Liver (tissue), 9 donors: Measurements from ENCODE around the gene NFATC1. TPM values are rescaled to one million over a fixed set of nuclear protein-coding genes. Genes with fewer than 3 reads are reported as not detected.

Experiments
- DNase-seq: peaks from one replicate; pipeline ENCODE4 v3.0.0-alpha.2; 2017; ENCODE audit warnings: low spot score
- H3K27ac ChIP-seq, 2 donors: one replicate each; pipeline ENCODE4 v1.7.0; 2013; ENCODE audit warnings: inconsistent platforms in 2 of 2, low read length in 2 of 2, control low read depth in 1 of 2, low read depth in 1 of 2, mild to moderate bottlenecking in 1 of 2
- H3K27me3 ChIP-seq, 4 donors: one replicate each; pipeline versions ENCODE4 v1.6.1 to v1.7.0; 2013; ENCODE audit warnings: low read length in 3 of 4, inconsistent platforms in 1 of 4, mild to moderate bottlenecking in 1 of 4, moderate library complexity in 1 of 4; ENCODE audit not compliant: control insufficient read depth in 4 of 4, insufficient read depth in 4 of 4
- H3K36me3 ChIP-seq, 4 donors: one replicate each; pipeline versions ENCODE4 v1.6.1 to v1.7.0; 2013; ENCODE audit warnings: low read length in 3 of 4, mild to moderate bottlenecking in 3 of 4, low read depth in 1 of 4, moderate library complexity in 1 of 4; ENCODE audit not compliant: control insufficient read depth in 4 of 4, insufficient read depth in 3 of 4
- H3K4me1 ChIP-seq, 4 donors: one replicate each; pipeline versions ENCODE4 v1.6.1 to v1.7.0; 2013; ENCODE audit warnings: low read length in 3 of 4, mild to moderate bottlenecking in 3 of 4, moderate library complexity in 1 of 4; ENCODE audit not compliant: control insufficient read depth in 4 of 4, insufficient read depth in 4 of 4
- H3K4me3 ChIP-seq, 3 donors: one replicate each; pipeline versions ENCODE4 v1.6.1 to v1.7.0; 2013; ENCODE audit warnings: low read length in 3 of 3, control low read depth in 1 of 3, low read depth in 1 of 3, mild to moderate bottlenecking in 1 of 3
- H3K9ac ChIP-seq, 2 donors: one replicate each; pipeline ENCODE4 v1.7.0; 2013; ENCODE audit warnings: low read length in 2 of 2, mild to moderate bottlenecking in 2 of 2, moderate library complexity in 2 of 2, control low read depth in 1 of 2, low read depth in 1 of 2
- H3K9me3 ChIP-seq, 4 donors: one replicate each; pipeline versions ENCODE4 v1.6.1 to v1.7.0; 2013; ENCODE audit warnings: low read length in 3 of 4; ENCODE audit not compliant: control insufficient read depth in 4 of 4
- ATF3 ChIP-seq: IDR thresholded peaks from 2 replicates; pipeline ENCODE4 v1.6.1; 2016; ENCODE audit warnings: antibody characterized with exemption
- CTCF ChIP-seq: fragments of 150-350 bp; IDR thresholded peaks from 2 replicates; pipeline ENCODE4 v1.5.1; 2017; ENCODE audit warnings: improper control_type of control experiment, low read depth, low read length; ENCODE audit not compliant: missing input control
- EGR1 ChIP-seq, 2 donors: IDR thresholded peaks; 2 replicates each; pipeline ENCODE4 v1.6.1; 2016 to 2018; ENCODE audit warnings: antibody characterized with exemption in 2 of 2, low read depth in 2 of 2
- FOXA1 ChIP-seq: IDR thresholded peaks from 2 replicates; pipeline ENCODE4 v1.6.1; 2016; ENCODE audit warnings: antibody characterized with exemption
- FOXA2 ChIP-seq: IDR thresholded peaks from 2 replicates; pipeline ENCODE4 v1.6.1; 2016; ENCODE audit warnings: antibody characterized with exemption
- GABPA ChIP-seq, 2 donors: IDR thresholded peaks in 1 of 2; conservative IDR thresholded peaks in 1 of 2; 2 replicates each; pipeline ENCODE4 v1.6.1; 2016; ENCODE audit warnings: antibody characterized with exemption in 2 of 2, mild to moderate bottlenecking in 1 of 2, moderate library complexity in 1 of 2
- HNF4A ChIP-seq, 2 donors: conservative IDR thresholded peaks; 2 replicates each; pipeline ENCODE4 v1.6.1; 2016; ENCODE audit warnings: antibody characterized with exemption in 2 of 2, mild to moderate bottlenecking in 2 of 2
- JUND ChIP-seq, 2 donors: IDR thresholded peaks; 2 replicates each; pipeline ENCODE4 v1.6.1; 2016; ENCODE audit warnings: antibody characterized with exemption in 2 of 2
- MAX ChIP-seq: IDR thresholded peaks from 2 replicates; pipeline ENCODE4 v1.6.1; 2016; ENCODE audit warnings: antibody characterized with exemption
- NR2F2 ChIP-seq: IDR thresholded peaks from 2 replicates; pipeline ENCODE4 v1.6.1; 2016; ENCODE audit warnings: antibody characterized with exemption
- RAD21 ChIP-seq, 2 donors: IDR thresholded peaks; 2 replicates each; pipeline ENCODE4 v1.6.1; 2016; ENCODE audit warnings: antibody characterized with exemption in 2 of 2, mild to moderate bottlenecking in 2 of 2
- REST ChIP-seq: IDR thresholded peaks from 2 replicates; pipeline ENCODE4 v1.6.1; 2016; ENCODE audit warnings: antibody characterized with exemption, mild to moderate bottlenecking
- RXRA ChIP-seq, 2 donors: IDR thresholded peaks; 2 replicates each; pipeline ENCODE4 v1.6.1; 2017 to 2018; ENCODE audit warnings: antibody characterized with exemption in 2 of 2, mild to moderate bottlenecking in 1 of 2
- SP1 ChIP-seq: IDR thresholded peaks from 2 replicates; pipeline ENCODE4 v1.6.1; 2018; ENCODE audit warnings: antibody characterized with exemption, mild to moderate bottlenecking
- TAF1 ChIP-seq: conservative IDR thresholded peaks from 2 replicates; pipeline ENCODE4 v1.6.1; 2016; ENCODE audit warnings: antibody characterized with exemption, mild to moderate bottlenecking
- YY1 ChIP-seq: IDR thresholded peaks from 2 replicates; pipeline ENCODE4 v1.6.1; 2016; ENCODE audit warnings: antibody characterized with exemption, mild to moderate bottlenecking
- ZBTB33 ChIP-seq: IDR thresholded peaks from 2 replicates; pipeline ENCODE4 v1.6.1; 2016; ENCODE audit warnings: antibody characterized with exemption
- WGBS: extraction: QIAGEN DNeasy Blood & Tissue Kit; methylation state at CpG from one replicate; pipeline ENCODE4 v1.1.7; 2013; 5-methylcytosine and 5-hydroxymethylcytosine counted together
- polyA plus RNA-seq, 2 donors: library from polyadenylated mRNA; stranded (reverse) in 1 of 2; unstranded in 1 of 2; fragments of 200-250 nt in 1 of 2; fragments of >200 nt in 1 of 2; fragmentation: Nextera tagmentation in 1 of 2; extraction: Ambion mirVana in 1 of 2; gene quantifications; one replicate each; pipeline versions ENCODE4 v1.2.1 to v1.2.3, GENCODE V29; 2013 to 2015
- total RNA-seq, 2 donors: library from RNA; depleted of rRNA; stranded (reverse); fragments of >200 nt; gene quantifications; one replicate each; pipeline ENCODE4 v1.2.3, GENCODE V29; 2014
- donor health status: healthy.
- donor health status: healthy.
- donor health status: healthy.
- donor health status: healthy.
- donor health status: healthy.

NFATC1 gene
- total and polyA plus RNA-seq, 4 donors = 0.57 to 2.2 (median 1.3) TPM

GRCh38 chr18:79458131-79458838 lies 62.6 kb downstream of the NFATC1 start (continued):
- TF ChIP-seq REST (no peak), NR2F2 (peak; percentile 25)

GRCh38 chr18:79458917-79459803 lies 63.4 kb downstream of the NFATC1 start:
- peaks cover 0 to 1% (median 0%) of the 10 kb centered on the region in 4 donors for H3K4me1 ChIP-seq
- 86% methylated on average over 40 of the region's 40 CpGs for WGBS
- no peaks in the 10 kb centered on the region for H3K9me3 ChIP-seq
- peak overlapping the region; percentile 3 to 25 for H3K27ac ChIP-seq
- no peak for TF ChIP-seq ZBTB33
- no peak for TF ChIP-seq TAF1
- no peak for TF ChIP-seq GABPA (IDR thresholded peaks at IDR 0.05 in 1 of 2, conservative IDR thresholded peaks at IDR 0.05 in 1 of 2)
- TF ChIP-seq FOXA1 = no peak
- H3K27me3 ChIP-seq = no peaks in the 10 kb centered on the region
- no peak overlapping the region for H3K9ac ChIP-seq
- no peak for DNase-seq
- peaks cover 0 to 2% (median under 1%) of the 10 kb centered on the region in 4 donors for H3K36me3 ChIP-seq
- H3K4me3 ChIP-seq = no peak overlapping the region

GRCh38 chr18:79459946-79460480 lies 64.3 kb downstream of the NFATC1 start:
- Histone ChIP-seq H3K36me3 (peaks cover 0 to 2% (median under 1%) of the 10 kb centered on the region in 4 donors), H3K4me1 (peaks cover 0 to 1% (median 0%) of the 10 kb centered on the region in 4 donors), H3K9me3 (no peaks in the 10 kb centered on the region), H3K27me3 (no peaks in the 10 kb centered on the region), H3K4me3 (no peak overlapping the region), H3K27ac (no peak overlapping the region), H3K9ac (no peak overlapping the region)
- WGBS = 70% methylated on average over 9 of the region's 9 CpGs
- DNase-seq = no peak
- no peak for TF ChIP-seq ZBTB33
- TF ChIP-seq GABPA (IDR thresholded peaks at IDR 0.05 in 1 of 2, conservative IDR thresholded peaks at IDR 0.05 in 1 of 2) = no peak
- TF ChIP-seq FOXA1 = no peak
- TF ChIP-seq EGR1 (IDR thresholded peaks at IDR 0.05; ENCODE audit: low read depth in 2 of 2) = no peak
- TF ChIP-seq SP1 = no peak
- TF ChIP-seq RAD21 (IDR thresholded peaks at IDR 0.05) = no peak
- TF ChIP-seq ATF3 = no peak
- TF ChIP-seq CTCF = no peak
- no peak for TF ChIP-seq HNF4A (conservative IDR thresholded peaks at IDR 0.05)
- TF ChIP-seq TAF1 = no peak
- no peak for TF ChIP-seq YY1
- no peak for TF ChIP-seq RXRA (IDR thresholded peaks at IDR 0.05)
- TF ChIP-seq MAX = no peak
- no peak for TF ChIP-seq NR2F2
- no peak for TF ChIP-seq FOXA2
- TF ChIP-seq JUND (IDR thresholded peaks at IDR 0.05) = no peak
